Measurements from ENCODE around the gene ZG16. TPM values are rescaled to one million over a fixed set of nuclear protein-coding genes. Genes with fewer than 3 reads are reported as not detected.
"Not testable (repeated sequence)": the region's sequence is repeated elsewhere in the genome, so short reads cannot be mapped to it uniquely, and the experiment has no call there.

The ZG16 gene
- total and polyA plus RNA-seq, 2 experiments from 2014 or later: not detected

DNA sequence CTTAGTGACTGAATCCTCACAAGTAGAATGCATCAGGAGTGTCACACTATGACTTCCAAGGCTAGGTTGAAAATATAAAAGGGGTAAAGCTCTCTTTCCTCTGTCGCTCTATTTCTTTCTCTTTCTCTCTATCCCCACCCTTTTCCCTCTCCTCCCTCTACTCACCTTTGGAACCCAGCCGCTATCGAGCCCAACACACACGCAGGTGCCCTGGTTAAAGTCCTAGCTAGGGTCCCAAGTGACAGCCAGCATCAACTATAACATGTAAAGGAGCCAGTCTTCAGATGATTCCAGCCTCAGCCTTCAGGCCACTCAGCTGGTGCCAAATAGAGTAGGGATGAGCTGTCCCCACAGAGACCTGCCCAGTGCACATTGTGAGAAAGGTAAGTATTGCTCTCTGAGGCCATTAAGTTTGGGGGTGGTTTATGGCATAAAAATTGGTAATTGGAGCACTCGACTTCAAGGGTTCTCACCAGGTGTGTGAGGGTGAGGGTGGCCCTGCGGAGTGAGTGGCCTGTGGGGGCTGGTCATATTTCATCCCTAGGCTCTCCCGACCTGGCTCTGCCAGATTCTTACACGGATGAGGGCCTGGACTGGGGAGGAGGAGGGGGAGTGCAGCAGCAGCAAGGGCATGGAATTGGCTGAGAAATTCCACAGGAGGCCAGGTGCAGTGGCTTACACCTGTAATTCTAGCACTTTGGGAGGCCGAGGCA is 17.3 kb upstream of the ZG16 start:
- DNase-seq (ENCODE audit: low read depth in 1 of 2, low spot score in 1 of 2): no peak
- Histone ChIP-seq H3K36me3 (no peaks in the 10 kb centered on the region), H3K4me1 (ENCODE audit: low read depth) (no peaks in the 10 kb centered on the region), H3K9me3 (ENCODE audit: low read depth) (no peaks in the 10 kb centered on the region), H3K4me3 (no peak overlapping the region), H3K27me3 (no peaks in the 10 kb centered on the region), H3K27ac (no peak overlapping the region)
- TF ChIP-seq, protein P1, sequence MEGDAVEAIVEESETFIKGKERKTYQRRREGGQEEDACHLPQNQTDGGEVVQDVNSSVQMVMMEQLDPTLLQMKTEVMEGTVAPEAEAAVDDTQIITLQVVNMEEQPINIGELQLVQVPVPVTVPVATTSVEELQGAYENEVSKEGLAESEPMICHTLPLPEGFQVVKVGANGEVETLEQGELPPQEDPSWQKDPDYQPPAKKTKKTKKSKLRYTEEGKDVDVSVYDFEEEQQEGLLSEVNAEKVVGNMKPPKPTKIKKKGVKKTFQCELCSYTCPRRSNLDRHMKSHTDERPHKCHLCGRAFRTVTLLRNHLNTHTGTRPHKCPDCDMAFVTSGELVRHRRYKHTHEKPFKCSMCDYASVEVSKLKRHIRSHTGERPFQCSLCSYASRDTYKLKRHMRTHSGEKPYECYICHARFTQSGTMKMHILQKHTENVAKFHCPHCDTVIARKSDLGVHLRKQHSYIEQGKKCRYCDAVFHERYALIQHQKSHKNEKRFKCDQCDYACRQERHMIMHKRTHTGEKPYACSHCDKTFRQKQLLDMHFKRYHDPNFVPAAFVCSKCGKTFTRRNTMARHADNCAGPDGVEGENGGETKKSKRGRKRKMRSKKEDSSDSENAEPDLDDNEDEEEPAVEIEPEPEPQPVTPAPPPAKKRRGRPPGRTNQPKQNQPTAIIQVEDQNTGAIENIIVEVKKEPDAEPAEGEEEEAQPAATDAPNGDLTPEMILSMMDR (IDR thresholded peaks at IDR 0.05; ENCODE audit: low read depth, low read length): no peak

DNA sequence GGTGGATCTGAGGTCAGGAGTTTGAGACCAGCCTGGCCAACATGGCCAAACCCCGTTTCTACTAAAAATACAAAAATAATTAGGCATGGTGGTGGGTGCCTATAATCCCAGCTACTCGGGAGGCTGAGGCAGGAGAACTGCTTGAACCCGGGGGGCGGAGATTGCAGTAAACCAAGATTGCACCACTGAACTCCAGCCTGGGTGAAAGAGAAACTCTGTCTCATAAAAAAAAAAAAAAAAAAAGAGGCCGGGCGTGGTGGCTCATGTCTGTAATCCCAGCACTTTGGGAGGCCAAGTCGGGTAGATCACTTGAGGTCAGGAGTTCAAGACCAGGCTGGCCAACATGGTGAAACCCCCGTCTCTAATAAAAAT is 16.8 kb upstream of the ZG16 start:
- not testable (repeated sequence) for H3K9me3 ChIP-seq (ENCODE audit: low read depth); H3K4me1 ChIP-seq (ENCODE audit: low read depth); H3K27ac ChIP-seq; H3K36me3 ChIP-seq; H3K27me3 ChIP-seq; DNase-seq (ENCODE audit: low read depth in 1 of 2, low spot score in 1 of 2); H3K4me3 ChIP-seq

DNA sequence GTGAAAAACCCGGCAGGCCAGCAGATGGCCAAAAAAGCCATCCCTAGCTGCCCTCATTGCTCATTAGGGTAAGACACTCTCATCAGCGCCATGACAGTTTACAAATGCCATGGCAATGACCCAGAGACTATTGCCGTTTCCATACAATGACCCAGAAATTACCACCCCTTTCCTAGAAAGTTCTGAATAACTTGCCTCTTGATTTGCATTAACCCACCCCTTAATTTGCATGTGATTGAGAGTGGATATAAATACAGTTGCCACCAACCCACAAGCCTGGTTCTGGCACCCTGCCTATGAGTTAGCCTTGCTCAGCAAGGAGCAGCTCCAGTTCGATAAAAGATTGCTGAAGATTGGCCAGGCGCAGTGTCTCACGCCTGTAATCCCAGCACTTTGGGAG is 16.2 kb upstream of the ZG16 start:
- no peaks in the 10 kb centered on the region for H3K27me3 ChIP-seq
- TF ChIP-seq, protein P1 (IDR thresholded peaks at IDR 0.05; ENCODE audit: low read depth, low read length): no peak
- no peaks in the 10 kb centered on the region for H3K4me1 ChIP-seq (ENCODE audit: low read depth)
- DNase-seq (ENCODE audit: low read depth in 1 of 2, low spot score in 1 of 2): no peak
- H3K4me3 ChIP-seq: no peak overlapping the region
- no peaks in the 10 kb centered on the region for H3K36me3 ChIP-seq
- no peaks in the 10 kb centered on the region for H3K9me3 ChIP-seq (ENCODE audit: low read depth)
- no peak overlapping the region for H3K27ac ChIP-seq

DNA sequence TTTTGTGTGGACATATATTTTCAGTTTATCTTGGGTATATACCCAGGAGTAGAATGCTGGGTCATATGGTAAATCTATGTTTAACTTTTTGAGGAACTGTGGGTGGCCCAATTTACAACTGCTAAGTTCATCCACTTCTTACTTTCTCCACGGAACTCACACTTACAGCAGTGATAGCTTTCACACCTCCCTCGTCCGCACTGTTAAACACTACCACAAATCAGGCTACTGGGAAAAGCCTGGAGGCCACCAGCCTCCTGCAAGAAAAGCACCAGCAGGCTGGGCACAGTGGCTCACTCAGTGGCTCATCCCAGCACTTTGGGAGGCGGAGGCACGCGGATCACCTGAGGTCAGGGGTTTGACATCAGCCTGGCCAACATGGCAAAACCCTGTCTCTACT is 14.7 kb upstream of the ZG16 start:
- no peaks in the 10 kb centered on the region for H3K9me3 ChIP-seq (ENCODE audit: low read depth)
- TF ChIP-seq, protein P1 (IDR thresholded peaks at IDR 0.05; ENCODE audit: low read depth, low read length): no peak
- no peaks in the 10 kb centered on the region for H3K27me3 ChIP-seq
- DNase-seq (ENCODE audit: low read depth in 1 of 2, low spot score in 1 of 2): no peak
- H3K4me3 ChIP-seq: no peak overlapping the region
- no peaks in the 10 kb centered on the region for H3K4me1 ChIP-seq (ENCODE audit: low read depth)
- H3K27ac ChIP-seq: no peak overlapping the region
- H3K36me3 ChIP-seq: no peaks in the 10 kb centered on the region

DNA sequence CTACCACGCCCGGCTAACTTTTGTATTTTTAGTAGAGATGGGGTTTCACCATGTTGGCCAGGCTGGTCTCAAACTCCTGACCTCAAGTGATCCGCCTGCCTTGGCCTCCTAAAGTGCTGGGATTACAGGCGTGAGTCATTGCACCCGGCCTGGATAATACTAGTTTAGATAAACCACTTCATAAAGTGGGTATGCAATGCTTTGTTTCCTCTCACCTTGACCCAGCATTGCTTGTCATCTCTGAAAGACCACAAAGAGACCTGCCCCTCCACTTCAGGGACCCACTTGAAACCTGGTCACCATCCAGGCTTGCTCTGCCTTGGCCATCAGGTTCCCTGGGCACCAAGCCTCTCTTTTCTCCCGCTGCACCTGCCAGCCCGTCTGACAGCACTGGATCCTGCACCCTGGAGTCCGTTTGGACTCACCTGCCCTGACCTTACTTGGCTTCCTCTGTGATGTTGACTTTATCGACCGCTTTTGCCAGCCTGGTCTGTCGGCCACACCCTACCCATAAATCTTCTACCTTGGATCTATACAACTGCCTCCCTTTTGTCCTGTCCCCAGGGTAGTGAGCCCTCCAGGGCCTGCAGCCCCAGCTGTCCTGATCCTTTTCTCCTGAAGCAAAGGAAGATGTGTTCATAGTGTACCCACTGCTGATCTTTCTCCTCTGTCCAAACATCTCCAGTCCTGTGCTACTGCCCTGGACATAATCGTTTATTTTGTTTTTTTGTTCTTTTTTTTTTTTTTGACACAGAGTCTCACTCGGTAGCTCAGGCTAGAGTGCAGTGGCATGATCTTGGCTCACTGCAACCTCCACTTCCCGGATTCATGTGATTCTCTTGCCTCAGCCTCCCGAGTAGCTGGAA is 12.7 kb upstream of the ZG16 start:
- Histone ChIP-seq H3K4me1 (ENCODE audit: low read depth) (no peaks in the 10 kb centered on the region), H3K27me3 (no peaks in the 10 kb centered on the region), H3K27ac (no peak overlapping the region), H3K9me3 (ENCODE audit: low read depth) (no peaks in the 10 kb centered on the region), H3K36me3 (no peaks in the 10 kb centered on the region), H3K4me3 (no peak overlapping the region)
- TF ChIP-seq, protein P1 (IDR thresholded peaks at IDR 0.05; ENCODE audit: low read depth, low read length): no peak
- no peak for DNase-seq (ENCODE audit: low read depth in 1 of 2, low spot score in 1 of 2)

DNA sequence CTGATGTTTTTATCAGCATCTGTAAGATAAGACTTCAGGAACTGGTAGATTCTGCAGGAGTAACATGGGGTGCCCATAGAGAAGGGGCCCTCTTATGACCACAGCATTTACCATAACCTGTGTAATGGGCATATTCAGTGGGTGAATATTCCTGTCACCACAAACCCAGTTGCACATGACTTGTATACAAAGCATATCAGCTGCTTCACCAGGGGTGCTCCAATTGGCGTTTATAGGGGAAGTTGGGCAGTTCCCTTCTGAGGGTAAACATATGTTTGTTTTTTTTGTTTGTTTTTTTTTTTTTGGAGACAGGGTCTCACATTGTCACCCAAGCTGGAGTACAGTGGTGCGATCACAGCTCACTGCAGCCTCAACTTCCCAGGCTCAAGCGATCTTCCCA is 11.5 kb upstream of the ZG16 start:
- H3K36me3 ChIP-seq: no peaks in the 10 kb centered on the region
- H3K27me3 ChIP-seq: no peaks in the 10 kb centered on the region
- H3K4me3 ChIP-seq: no peak overlapping the region
- TF ChIP-seq, protein P1 (IDR thresholded peaks at IDR 0.05; ENCODE audit: low read depth, low read length): no peak
- H3K27ac ChIP-seq: no peak overlapping the region
- no peak for DNase-seq (ENCODE audit: low read depth in 1 of 2, low spot score in 1 of 2)
- no peaks in the 10 kb centered on the region for H3K9me3 ChIP-seq (ENCODE audit: low read depth)
- no peaks in the 10 kb centered on the region for H3K4me1 ChIP-seq (ENCODE audit: low read depth)
